NB4 (cell line): ENCODE measurements around the gene CFAP92.

Experiments used
- DNase-seq: peaks from one replicate; pipeline ENCODE4 v3.0.0; 2010; ENCODE audit warnings: low read depth
- H3K4me3 ChIP-seq: one replicate; pipeline ENCODE4 v1.5.1; 2011; ENCODE audit warnings: mild to moderate bottlenecking, low read depth, low read length, moderate library complexity
- CTCF ChIP-seq: IDR thresholded peaks from one replicate; pipeline ENCODE4 v1.5.1; 2012; ENCODE audit warnings: low read depth, low read length
- MAX ChIP-seq: IDR thresholded peaks from 2 replicates; pipeline ENCODE4 v1.6.1; 2011; ENCODE audit warnings: low read depth, low read length
- MYC ChIP-seq: IDR thresholded peaks from 2 replicates; pipeline ENCODE4 v1.6.1; 2011; ENCODE audit warnings: low read depth, low read length
- POLR2A ChIP-seq: IDR thresholded peaks from 2 replicates; pipeline ENCODE4 v1.6.1; 2011; ENCODE audit warnings: mild to moderate bottlenecking; ENCODE audit not compliant: insufficient read length; ENCODE audit errors: extremely low read depth

Gene CFAP92

GRCh38 chr3:129001101-129001805 is 7.4 kb upstream of the CFAP92 start, which contains the start of gene EFCC1:
Gene EFCC1, plus strand, starts transcription at chr3:129001304. Its CDS starts 325 bp downstream, at chr3:129001629.
- no peak for DNase-seq

GRCh38 chr3:129000742-129001100 is 6.8 kb upstream of the CFAP92 start:
- no peak overlapping the region for H3K4me3 ChIP-seq
- TF ChIP-seq MYC (no peak), CTCF (no peak), MAX (no peak), POLR2A (no peak)
- no peak for DNase-seq

More at GRCh38 chr3:129001101-129001805, 7.4 kb upstream of the CFAP92 start, which contains the start of gene EFCC1:
- TF ChIP-seq POLR2A, result no peak
- no peak for TF ChIP-seq CTCF
- no peak for TF ChIP-seq MYC
- TF ChIP-seq MAX, result no peak
- no peak within 1 kb of the TSS for H3K4me3 ChIP-seq

- no peak overlapping the region for H3K4me3 ChIP-seq
- TF ChIP-seq MAX, result no peak
- no peak for TF ChIP-seq MYC
- TF ChIP-seq POLR2A, result no peak
- no peak for TF ChIP-seq CTCF
- DNase-seq, result peak; percentile 65
These were observed 5.2 kb upstream of the CFAP92 start for GRCh38 chr3:128999102-128999501.

GRCh38 chr3:128998561-128998960 is 4.7 kb upstream of the CFAP92 start:
- peak overlapping the region; percentile 12 for H3K4me3 ChIP-seq
- DNase-seq, result peak; percentile 92
- no peak for TF ChIP-seq CTCF
- TF ChIP-seq MAX, result no peak

GRCh38 chr3:128997486-128998133 is 3.7 kb upstream of the CFAP92 start:
- DNase-seq, result no peak
- no peak overlapping the region for H3K4me3 ChIP-seq
- TF ChIP-seq CTCF, result no peak

GRCh38 chr3:128996726-128997125 is 2.9 kb upstream of the CFAP92 start:
- no peak overlapping the region for H3K4me3 ChIP-seq
- peak; percentile 62 for DNase-seq
- no peak for TF ChIP-seq MYC
- TF ChIP-seq CTCF, result no peak
- no peak for TF ChIP-seq MAX
- no peak for TF ChIP-seq POLR2A
